Non-pigmented ciliary epithelial cell (primary cell): ENCODE results near the gene IRF2BPL.
A peak's percentile ranks its signal among the peaks of the same experiment; 100 is the strongest.
"Not testable (repeated sequence)": the region's sequence is repeated elsewhere in the genome, so short reads cannot be mapped to it uniquely, and the experiment has no call there.

ENCODE experiments used
- DNase-seq: peaks from one replicate; pipeline ENCODE4 v3.0.0-alpha.2; 2010; ENCODE audit warnings: low read depth

The IRF2BPL gene

DNA sequence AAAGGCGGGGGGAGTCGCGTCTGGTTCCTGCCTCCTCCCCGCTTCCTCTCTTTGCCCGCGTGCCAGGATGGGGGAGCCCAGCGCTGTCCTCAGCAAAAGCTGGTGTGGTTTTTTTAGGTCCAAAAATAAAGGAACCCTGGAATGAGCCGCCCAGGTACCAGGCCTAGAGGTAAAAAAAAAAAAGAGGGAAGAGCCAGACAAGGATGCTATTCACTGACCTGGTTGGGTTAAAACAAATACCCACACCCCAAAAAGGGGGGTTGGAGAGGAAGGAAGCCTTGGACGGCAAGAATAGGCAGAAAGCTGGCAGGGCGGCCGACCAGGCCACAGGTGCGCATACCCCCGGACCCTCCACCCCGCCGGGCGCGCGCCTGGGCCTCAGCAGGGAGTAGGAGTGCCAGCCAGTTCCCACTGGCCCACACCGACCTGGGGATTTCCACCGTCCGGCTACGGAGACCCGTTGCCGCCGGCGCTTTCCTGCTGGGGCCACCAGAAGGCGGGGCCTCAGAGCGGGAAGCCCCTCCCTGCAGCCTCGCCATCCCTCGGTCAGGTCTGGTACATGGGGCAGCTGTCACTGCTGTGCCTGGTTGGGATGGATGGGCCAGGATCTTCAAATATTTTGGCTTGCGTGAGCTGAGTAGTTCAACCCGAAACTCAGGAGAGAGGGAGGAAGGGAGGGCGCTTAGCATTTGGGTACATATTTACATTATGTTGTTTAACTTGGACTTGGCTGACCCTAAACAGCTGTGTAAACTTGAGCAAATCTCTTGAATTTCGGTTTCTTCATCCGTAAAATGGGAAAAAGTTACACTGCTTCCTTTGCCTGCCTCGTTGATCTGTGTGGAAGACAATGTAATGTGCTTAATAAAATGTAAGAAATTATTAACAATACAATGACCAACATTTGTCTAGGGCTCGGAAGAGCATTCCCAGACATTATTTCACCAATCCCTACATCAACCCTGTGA lies 5.4 kb upstream of the IRF2BPL start:
- DNase-seq = no peak

DNA sequence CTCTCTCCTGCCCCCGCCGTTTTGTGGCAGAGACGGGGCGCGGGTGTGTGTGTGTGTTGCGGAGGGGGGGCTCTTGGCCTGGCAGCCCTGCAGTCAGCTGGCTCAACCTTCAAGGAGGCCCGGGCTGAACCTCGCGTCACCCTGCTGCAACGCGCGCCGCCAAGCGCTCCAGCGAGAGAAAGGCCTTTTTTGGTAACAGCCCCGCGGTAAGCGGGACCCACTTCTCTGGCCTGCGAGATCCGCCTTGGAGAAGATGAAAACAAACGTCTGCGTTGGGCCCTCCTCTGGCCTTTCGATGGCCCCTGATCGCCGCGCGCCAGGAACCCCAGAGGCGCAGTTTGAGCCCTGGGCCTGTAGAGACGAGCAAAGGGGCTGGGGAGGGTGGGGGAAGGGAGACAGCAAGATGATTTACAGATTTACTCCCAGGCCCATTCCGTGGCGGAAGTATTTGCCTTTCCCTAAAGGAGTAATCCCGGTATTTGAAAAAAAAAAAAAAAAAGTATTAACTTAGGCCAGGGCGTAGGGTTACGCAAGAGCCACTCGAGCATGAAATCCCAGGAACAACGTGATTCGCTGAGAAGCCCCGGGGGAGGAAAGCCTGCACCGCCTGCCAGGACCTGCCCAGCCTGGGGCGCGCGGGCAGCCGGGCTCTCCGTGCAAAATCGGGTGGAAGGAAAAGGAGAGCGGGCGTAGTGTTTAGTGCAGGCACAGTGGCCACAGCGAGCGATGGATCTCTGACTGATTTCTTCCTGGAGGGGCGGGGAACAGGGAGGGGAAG lies 4.5 kb upstream of the IRF2BPL start:
- DNase-seq = peak; percentile 72

DNA sequence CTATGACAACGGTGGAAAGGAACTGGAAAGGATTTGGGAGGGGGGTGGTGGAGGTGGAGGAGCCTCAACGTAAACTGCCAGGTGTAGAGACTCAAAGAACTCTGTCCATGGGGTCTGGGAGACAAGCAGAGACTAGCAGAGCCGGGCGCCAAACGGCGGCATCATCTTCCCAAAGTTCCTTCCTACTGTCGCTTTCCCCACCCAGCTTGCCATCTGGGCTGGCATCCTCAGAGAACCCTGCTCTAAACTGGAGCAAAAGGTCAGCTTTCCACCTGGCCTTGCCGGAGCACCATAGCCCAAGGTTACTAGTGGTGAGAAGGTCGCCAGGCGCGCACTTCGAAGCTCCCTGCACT lies 4.0 kb upstream of the IRF2BPL start:
- DNase-seq = no peak

DNA sequence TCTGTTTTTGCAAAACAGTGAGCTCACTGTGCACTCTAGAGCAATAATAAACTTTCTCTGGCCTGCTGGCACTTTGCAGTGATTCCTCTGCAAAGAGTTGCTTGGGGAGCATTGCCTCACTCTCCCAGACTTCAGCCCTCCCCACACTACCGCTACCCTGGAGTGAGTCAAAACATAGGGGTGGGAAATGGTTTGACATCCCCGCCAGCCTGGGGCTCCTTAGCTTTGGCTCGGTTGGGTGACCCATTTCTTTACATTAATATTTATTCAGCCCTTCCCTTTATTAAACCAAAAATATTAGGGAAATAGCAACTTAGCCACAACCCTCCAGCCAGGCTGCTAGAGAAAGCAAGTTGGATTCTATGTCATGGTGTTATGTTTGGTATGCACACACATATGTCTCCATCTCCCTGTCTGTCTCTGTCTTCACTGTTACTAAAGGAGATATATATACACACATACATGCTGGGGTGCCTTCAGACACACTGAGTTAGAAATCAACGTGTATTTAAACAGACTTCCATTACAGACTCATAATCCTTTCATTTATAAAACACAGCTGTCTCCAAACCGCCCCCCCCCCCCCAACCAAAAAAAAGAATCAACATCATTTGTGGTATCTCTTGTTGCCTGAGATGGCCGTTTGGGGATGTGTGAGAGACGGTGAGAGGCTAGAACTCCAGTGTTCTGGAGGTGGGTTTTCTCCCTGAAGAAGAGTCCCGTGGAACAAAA lies 3.4 kb upstream of the IRF2BPL start:
- DNase-seq = no peak

DNA sequence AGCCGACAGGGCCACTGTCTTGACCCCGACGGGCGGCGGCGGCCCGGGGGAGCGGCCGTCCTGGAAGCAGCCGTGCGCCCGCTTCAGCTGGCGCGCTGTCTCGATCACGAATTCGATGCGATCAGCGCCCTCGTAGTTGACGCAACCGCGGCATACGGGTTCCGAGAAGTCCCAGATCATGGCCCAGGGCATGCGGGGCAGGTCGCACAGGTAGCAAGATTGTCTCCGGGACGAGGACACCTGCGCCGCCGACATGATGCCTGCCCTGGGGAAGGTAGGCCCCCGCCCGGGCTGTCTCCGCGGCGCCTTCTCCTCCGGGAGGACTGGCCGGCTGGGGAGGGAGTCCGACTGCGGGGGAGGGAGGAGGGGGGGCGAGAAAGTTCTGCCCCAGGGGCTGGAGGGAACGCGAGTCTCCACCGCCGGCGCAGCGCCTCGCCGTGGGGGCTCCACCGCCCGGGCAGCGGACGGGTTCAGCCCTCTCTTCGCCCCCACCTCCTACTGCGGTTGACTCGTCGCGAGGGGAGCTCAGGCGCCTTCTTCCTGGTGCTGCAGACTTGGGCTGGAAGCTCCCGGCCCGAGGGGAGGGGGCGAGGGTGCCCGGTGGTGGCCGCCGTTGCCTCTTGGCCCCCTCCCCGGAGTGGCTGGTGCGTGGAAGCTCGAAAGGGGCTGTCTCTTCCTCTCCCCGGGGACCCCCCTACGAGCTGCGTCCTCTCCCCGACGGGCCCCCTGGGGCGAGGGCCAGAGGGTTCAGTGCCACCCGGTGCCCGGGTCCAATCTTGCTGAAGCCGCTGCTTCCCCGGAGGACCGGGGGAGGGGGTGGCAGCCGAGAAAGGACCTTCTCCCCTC lies 747 bp downstream of the IRF2BPL start:
- no peak for DNase-seq

DNA sequence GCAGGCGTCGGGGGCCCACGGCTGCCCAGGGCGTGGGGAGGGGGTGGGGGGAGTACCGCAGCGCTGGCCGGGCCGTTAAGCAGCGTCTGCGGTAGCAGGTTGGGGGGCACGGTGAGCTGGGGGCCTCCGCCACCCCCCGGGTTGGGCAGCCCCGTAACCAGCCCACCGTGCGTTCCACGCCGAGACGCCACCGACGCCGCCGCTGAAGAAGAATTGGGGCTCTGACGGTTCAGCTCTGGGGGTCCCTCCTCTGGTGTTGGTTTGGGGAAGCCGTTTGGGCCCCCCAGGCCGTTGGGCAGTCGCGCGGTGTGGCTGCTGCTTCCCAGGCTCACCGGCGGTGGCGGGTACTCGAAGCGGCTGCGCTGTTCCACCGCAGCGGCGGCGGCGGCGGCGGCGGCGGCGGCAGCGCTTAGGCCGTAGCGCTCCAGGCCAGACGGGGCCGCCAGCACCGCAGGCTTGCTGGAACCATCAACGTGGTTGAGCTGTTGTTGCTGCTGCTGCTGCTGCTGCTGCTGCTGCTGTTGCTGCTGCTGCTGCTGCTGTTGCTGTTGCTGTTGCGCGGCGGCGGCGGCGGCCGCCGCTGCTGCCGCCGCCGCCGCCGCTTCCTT lies 1.5 kb downstream of the IRF2BPL start:
- DNase-seq = no peak

DNA sequence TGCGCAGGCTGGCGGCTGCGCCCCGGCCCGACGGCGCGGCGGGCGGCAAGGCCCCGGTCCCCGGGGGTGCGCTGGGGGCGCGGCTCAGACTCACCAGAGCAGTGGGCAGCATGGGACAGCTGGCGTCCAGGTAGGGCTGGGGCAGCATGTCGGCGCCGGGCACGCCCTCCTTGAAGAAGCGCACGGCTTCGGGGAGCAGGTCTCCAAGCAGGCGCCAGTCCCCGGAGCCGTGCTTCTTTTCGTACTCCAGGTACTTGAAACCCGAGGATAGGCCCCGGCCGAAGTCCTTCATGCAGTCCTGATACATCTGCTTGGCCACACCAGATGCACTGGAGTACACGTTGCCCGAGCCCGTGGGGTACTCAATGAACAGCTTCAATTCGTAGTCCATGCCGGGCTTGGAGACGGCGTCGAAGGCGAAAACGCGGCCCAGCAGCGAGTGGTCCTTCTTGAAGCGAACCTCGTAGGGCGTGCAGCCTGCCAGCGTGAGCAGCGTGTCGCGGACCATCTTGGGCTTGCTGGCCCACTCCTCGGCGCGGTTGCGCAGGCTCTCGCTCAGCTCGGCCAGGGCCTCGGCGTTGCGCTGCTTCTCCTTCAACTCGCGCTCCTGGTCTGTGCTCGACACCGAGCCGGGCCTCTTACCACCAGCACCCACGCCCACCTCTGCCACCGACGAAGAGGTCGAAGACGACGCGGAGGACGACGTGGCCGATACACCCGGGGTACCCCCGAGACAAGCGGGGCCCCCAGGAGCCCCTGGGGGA lies 2.2 kb downstream of the IRF2BPL start:
- no peak for DNase-seq

DNA sequence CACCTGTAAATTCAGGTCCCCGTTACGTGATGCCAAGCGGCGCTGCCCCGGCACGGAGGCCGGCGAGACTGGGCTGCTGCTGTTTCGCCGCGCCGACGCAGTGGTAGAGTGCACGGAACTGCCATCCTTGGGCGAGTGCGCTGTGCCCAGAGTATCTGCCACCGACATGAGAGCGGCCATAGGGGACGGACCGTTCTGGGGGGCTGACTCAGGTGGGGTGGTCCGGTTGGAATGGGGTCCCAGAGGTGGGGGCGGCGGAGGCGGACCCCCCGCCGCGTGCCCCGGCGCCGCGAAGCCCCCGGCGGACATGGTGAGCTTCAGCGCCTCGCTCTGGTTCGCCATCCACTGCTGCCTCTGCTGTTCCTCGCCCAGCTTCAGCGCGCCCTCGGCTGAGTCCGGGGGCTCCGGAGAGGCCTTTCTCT lies 2.8 kb downstream of the IRF2BPL start:
- DNase-seq = no peak

DNA sequence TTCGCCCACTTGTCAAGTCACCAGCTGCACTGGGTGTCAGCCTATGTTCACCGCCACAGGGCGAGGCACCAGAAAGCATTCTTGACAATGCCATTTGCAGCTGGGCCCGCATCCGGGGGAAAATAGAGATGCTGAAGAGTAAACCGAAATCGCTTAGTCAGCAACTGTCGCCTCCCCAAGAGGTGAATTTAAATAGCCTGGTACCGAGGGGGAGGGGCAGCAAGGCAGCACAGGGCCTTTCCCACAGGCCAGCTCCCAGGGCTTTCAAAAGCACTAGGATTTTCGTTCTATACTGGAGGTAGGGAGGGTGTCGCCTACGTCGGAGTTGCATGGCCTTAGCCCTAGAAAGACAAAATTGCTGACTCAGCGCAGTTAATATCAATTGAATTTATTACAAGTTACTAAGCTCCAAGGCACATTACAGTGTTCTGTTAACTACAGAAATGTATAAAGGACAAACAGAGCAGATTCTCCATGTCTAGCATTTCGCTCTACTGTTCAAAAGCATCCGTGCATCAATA lies 4.3 kb downstream of the IRF2BPL start:
- no peak for DNase-seq

DNA sequence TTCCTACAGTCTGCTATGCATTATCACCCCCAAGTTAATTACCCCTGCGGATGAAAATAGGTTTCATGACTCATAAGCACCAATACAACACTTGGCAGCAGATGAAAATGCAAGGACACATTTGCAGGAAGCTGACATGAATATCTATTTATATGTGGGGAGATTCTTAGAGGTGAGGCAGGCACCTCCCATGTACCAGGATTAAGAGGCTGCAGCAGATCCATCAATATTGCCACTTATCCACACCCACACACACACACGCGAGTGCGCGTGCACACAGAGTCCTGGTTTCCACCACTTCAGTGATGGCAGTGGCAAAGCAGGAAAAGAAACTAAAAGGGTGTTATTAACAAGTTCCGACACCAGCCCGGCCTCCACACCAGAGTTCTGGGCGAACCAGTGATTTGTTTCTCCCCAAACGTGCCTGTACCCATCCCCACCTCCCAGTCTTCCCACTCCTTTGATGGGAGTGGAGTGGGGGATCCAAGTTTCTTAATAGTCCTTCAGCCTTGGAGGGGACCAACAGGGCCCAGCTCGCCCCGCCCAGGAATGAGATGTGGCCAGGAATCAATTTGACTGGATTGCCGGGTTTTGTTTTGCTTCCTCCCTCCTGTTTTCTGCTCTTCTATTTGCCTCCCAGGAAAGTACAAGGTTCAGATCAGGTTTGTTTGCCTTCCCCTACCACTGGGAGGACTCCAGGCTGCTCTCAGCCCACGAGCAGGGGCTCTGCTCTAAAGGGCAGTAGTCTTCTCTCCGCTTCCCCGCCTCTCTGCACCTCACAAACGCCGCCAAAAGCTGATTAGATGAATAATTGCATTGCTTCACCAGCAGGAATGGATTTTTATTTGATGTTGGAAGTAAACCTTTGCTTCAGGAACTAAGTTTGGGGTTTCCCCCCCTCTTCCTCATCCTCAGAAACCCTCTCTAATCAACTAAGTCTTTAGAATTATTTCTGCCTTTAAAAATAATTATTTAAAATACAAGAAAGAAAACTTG lies 5.2 kb downstream of the IRF2BPL start:
- DNase-seq = no peak

DNA sequence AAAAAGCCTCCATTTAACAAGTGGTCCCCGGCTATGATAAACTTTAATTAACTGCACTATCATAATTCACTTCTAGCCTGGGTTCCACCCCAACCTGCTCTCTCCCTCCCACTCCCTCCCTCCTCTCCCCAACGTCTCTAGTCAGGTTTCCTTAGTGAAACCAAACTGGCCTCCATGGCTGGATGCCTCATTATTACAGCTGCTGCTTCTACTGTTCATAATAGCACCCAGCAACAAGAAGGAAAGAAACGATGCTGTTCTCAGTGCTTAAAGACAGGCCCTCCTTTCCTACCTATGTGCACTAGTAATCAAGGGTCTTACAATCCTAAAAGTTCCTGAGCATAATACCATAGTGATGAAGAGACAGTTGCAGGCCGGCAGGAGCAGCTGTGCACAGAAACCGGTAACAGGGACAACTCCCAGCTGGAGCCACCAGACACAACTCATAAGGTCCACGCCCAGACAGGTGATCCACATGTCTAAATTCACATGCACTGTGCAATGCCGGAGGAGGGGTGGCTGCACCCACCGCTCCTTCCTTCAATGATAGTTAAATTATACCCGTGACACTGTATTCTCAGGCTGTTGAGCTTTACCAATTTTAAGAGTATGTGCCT lies 6.2 kb downstream of the IRF2BPL start:
- DNase-seq = no peak

DNA sequence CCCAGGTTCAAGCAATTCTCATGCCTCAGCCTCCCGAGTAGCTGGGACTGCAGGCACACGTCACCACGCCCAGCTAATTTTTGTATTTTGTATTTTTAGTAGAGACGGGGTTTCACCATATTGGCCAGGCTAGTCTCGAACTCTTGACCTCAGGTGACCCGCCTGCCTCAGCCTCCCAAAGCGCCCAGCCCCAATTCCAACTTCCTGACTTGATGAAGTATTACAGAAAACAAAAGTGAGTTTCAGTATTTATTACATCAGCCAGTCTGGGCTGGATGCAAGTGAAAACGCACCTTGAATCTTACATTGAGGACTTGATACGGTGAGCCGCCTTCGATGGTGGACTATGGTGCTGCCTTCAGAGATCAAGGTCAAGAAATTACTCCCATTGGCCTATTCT lies 7.1 kb downstream of the IRF2BPL start:
- DNase-seq = not testable (repeated sequence)

DNA sequence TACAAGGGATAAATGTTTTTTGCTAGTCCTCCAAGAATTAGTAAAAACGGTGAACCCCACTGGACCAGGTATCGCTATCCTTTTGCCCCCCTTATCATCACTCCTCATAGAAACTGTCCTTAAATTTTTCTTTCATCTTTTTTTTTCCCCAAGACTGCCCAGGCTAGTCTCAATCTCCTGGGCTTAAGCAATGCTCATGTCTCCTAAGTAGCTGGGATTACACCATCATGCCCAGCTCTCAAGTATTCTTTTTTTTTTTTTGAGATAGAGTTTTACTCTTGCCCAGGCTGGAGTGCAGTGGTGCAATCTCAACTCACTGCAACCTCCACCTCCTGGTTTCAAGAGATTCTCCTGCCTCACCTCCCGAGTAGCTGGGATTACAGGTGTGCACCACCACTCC lies 9.7 kb downstream of the IRF2BPL start:
- DNase-seq = no peak

DNA sequence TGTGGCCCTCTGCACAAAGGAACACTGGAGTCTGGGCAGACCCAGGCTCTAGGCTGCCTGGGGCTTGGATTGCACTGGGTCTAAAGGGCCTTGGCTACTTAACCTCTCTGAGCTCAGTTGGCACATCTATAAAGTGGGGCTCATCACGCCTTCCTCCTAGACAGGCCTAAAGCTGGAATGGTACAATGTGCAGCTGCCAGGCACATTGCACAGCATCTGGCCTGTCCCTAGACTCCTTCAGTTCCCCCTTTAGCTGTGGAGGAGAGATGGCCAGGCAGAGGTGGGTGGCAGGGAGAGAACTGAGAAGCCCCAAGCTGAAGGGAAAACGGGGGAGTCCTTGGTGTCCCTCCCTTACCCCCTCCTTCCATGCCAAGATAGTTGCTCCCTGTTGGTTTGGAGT lies 10.8 kb downstream of the IRF2BPL start:
- no peak for DNase-seq

DNA sequence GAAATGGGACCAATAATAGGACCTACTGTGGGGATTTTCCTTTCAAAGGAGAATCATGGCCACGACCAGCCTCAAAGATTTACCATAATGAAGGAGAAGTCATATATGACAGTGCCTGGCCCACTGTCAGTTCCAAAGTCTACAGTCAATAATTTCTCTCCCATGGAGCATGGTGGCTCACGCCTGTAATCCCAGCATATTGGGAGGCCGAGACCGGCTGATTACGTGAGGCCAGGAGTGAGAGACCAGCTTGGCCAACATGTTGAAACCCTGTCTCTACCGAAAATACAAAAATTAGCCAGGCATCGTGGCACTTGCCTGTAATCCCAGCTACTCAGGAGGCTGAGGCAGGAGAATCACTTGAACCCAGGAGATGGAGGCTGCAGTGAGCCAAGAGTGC lies 13.8 kb downstream of the IRF2BPL start:
- DNase-seq = no peak

DNA sequence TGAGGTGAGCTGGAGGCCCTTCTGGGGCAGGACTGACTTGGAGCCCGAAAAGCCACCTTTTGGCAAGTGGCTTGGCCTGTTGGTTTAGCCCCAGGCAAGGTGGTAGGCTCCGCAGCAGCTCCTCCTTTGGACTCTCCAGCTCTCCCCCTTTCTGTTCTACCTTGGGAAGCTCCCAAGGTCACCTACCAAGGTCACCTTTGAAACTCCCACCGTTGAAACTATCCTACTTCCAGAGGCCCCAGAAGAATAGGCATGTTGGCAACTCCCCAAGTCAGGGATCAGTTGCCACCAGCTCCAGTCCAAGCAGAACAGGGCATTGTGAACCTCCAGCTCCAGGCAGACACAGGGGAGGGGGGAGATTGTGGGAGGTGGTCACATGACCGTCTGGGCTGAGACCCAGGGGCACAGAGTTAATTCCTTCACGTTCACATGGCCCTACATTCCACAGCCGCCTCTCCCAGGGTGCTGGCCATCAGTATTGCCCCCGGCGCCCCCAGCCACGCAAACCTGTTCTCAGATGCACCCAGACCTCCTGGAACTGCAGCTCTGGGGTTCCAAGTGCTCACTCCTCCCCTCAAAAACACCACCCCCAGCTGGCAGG lies 14.4 kb downstream of the IRF2BPL start:
- no peak for DNase-seq

DNA sequence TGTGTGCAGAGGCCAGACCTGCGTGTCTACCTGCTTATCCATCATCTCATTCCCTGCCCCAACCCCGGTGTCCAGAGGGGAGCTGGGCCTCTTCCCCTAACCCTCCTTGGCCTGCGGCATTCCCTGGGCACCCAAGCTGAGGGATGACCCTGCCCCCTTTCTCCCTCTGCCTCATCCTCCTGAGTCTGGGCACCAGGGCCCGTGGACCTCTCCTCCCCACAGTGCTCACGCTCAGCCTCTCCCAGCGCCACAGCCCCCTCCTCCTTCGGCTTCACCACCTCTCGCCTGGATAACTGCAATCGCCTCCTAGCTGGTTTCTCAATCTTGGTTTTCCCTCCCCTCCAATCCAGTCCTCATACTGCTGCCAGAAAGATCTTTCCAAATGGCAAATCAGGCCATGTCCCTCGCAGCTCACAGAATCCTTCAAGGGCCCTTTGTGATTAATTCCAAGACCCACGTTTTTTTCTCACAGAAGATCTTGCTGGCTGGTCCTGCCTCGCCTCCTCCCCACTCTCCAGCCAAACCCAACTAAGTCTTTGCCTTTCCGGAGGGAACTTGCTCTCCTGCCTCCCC lies 16.2 kb downstream of the IRF2BPL start:
- no peak for DNase-seq

DNA sequence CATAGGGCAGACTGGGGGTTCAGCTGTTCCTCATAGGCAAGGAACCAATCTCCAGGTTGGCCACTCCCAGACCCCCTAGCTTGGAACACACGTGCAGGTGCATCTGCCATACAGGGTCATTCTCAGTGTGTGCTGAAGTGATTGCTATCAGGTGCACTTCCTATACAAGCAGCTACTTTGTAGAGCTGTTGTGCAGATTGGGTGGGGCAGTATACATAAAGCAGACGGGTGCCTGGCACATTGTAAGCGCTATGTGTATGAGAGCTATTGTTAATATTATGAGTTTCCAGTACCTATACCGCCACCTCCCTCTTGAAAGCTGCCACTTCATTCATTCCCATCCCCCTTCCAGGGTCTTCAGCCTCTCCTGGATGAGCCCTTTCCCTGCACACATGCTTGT lies 17.3 kb downstream of the IRF2BPL start:
- no peak for DNase-seq
